Measurements from ENCODE around the gene SLC30A5. TPM values are rescaled to one million over a fixed set of nuclear protein-coding genes. Genes with fewer than 3 reads are reported as not detected.

The SLC30A5 gene
- polyA plus RNA-seq, 2 of the 4 experiments (the other 2 are of a cell fraction) = 51.2 to 74.6 TPM

- WGBS (ENCODE audit: missing lambda C conversion rate) = 87% methylated on average over 3 of the region's 3 CpGs
- no peak overlapping the region for H3K27ac ChIP-seq
- FAIRE-seq (no peak), DNase-seq (ENCODE audit: low read depth in 1 of 2, low spot score in 1 of 2) (no peak), ATAC-seq (no peak)
- no peak overlapping the region for H3K4me3 ChIP-seq
- no peak overlapping the region for H3K4me2 ChIP-seq
- TF ChIP-seq HMGXB4 (CRISPR knock-in tag; IDR thresholded peaks at IDR 0.05; ENCODE audit: borderline replicate concordance) = no peak
- no peak for TF ChIP-seq RNF2 (IDR thresholded peaks at IDR 0.05; ENCODE audit: borderline replicate concordance, low read depth)
- TF ChIP-seq PHF8 (IDR thresholded peaks at IDR 0.05; ENCODE audit: borderline replicate concordance, low read depth) = no peak
- TF ChIP-seq FOSB (CRISPR knock-in tag; IDR thresholded peaks at IDR 0.05) = no peak
- no peak for TF ChIP-seq EP300 (IDR thresholded peaks at IDR 0.05)
- H3K4me1 ChIP-seq = no peaks in the 10 kb centered on the region
- ChIA-PET CTCF (no interaction called here), POLR2A (no interaction called here)
- H3K9me3 ChIP-seq = no peaks in the 10 kb centered on the region
Observed at GRCh38 chr5:69158039-69158438, 64.2 kb downstream of the SLC30A5 start.

GRCh38 chr5:69160651-69161050 is 66.8 kb downstream of the SLC30A5 start:
- Histone ChIP-seq H3K4me1 (no peaks in the 10 kb centered on the region), H3K4me3 (no peak overlapping the region), H3K4me2 (no peak overlapping the region), H3K9me3 (no peaks in the 10 kb centered on the region), H3K27ac (no peak overlapping the region)
- DNase-seq (ENCODE audit: low read depth in 1 of 2, low spot score in 1 of 2) = no peak
- ATAC-seq = no peak
- 93% methylated on average over 16 of the region's 16 CpGs for WGBS (ENCODE audit: missing lambda C conversion rate)
- TF ChIP-seq, protein P1, sequence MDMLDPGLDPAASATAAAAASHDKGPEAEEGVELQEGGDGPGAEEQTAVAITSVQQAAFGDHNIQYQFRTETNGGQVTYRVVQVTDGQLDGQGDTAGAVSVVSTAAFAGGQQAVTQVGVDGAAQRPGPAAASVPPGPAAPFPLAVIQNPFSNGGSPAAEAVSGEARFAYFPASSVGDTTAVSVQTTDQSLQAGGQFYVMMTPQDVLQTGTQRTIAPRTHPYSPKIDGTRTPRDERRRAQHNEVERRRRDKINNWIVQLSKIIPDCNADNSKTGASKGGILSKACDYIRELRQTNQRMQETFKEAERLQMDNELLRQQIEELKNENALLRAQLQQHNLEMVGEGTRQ (IDR thresholded peaks at IDR 0.05) = no peak
- TF ChIP-seq NPAS2 (CRISPR knock-in tag; IDR thresholded peaks at IDR 0.05; ENCODE audit: borderline replicate concordance) (no peak), FOXS1 (CRISPR knock-in tag; IDR thresholded peaks at IDR 0.05) (no peak)
- no peak for FAIRE-seq
- ChIA-PET POLR2A (no interaction called here), CTCF (no interaction called here)

DNA sequence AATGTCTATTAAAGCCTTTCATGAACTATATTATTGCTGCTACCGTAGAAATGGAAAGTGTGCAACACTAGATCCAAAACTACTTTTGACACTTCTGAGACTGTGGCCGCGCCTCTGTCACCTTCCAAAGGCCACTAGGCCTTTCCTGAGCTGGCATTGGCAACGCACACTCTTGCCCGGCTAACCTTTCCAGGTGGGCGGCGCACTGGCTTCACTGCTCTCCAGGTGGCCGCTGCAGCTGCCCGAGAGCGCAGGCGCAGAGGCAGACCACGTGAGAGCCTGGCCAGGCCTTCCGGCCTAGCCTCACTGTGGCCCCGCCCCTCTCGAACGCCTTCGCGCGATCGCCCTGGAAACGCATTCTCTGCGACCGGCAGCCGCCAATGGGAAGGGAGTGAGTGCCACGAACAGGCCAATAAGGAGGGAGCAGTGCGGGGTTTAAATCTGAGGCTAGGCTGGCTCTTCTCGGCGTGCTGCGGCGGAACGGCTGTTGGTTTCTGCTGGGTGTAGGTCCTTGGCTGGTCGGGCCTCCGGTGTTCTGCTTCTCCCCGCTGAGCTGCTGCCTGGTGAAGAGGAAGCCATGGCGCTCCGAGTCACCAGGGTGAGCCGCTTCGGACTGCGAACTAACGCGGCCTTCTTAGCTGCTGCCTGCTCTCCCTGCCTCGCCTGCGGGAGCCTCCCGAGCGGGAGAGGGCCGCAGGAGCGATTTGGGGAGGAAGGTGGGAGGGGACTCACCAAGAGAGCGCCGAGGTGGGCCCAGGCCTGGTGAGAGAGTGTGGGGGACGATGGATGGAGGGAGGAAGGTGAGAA is 73.1 kb downstream of the SLC30A5 start, which contains the start of gene CCNB1:
Gene CCNB1, plus strand, starts transcription at position 465 of the 807 bp plus-strand sequence. Its CDS starts 113 bp downstream, at position 578.
- H3K4me3 ChIP-seq = peak within 1 kb of the TSS; percentile 77
- ChIA-PET POLR2A (interaction anchor here (1.2 kb wide), 1 partner anchor 203 kb away, joined by 5 read pairs; the partner anchor contains the start of genes AK6, RAD17 and TAF9), CTCF (interaction anchor here (0.6 to 3.0 kb wide), 3 partner anchors 21 to 118 kb away, joined by 3 to 16 read pairs (median 5); partner anchors contain the start of gene SLC30A5)
- no peaks in the 10 kb centered on the region for H3K9me3 ChIP-seq
- DNase-seq (ENCODE audit: low read depth in 1 of 2, low spot score in 1 of 2) (peak; percentile 98 to 99), ATAC-seq (peak; percentile 99 to 100), FAIRE-seq (peak; percentile 94)
- peak within 1 kb of the TSS; percentile 85 to 89 for H3K27ac ChIP-seq
- peaks cover 36% of the 10 kb centered on the region for H3K4me1 ChIP-seq
- peak within 1 kb of the TSS; percentile 87 for H3K4me2 ChIP-seq
- 5% methylated on average over 23 of the region's 50 CpGs for WGBS (ENCODE audit: missing lambda C conversion rate)
- TF ChIP-seq, protein P2, sequence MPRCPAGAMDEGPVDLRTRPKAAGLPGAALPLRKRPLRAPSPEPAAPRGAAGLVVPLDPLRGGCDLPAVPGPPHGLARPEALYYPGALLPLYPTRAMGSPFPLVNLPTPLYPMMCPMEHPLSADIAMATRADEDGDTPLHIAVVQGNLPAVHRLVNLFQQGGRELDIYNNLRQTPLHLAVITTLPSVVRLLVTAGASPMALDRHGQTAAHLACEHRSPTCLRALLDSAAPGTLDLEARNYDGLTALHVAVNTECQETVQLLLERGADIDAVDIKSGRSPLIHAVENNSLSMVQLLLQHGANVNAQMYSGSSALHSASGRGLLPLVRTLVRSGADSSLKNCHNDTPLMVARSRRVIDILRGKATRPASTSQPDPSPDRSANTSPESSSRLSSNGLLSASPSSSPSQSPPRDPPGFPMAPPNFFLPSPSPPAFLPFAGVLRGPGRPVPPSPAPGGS (IDR thresholded peaks at IDR 0.05) = 0 out of 3 replicates have a peak, but pooled peaks have one; percentile 50
- TF ChIP-seq KDM5A (IDR thresholded peaks at IDR 0.05) = peak; percentile 72
- TF ChIP-seq ATOH8 (CRISPR knock-in tag; IDR thresholded peaks at IDR 0.05; ENCODE audit: low read depth) = no peak
- TF ChIP-seq CBX2 (IDR thresholded peaks at IDR 0.05; ENCODE audit: borderline replicate concordance, low read depth) = no peak
- peak; percentile 55 to 72; a peak in 2 of 5 replicates for TF ChIP-seq JUN (IDR thresholded peaks at IDR 0.05)
- no peak for TF ChIP-seq ZSCAN20 (CRISPR knock-in tag; IDR thresholded peaks at IDR 0.05)
- no peak for TF ChIP-seq HOXB5 (CRISPR knock-in tag; IDR thresholded peaks at IDR 0.05)
- peak; percentile 46; the same call in 1 of the 2 replicates for TF ChIP-seq PHF8 (IDR thresholded peaks at IDR 0.05; ENCODE audit: borderline replicate concordance, low read depth)
- TF ChIP-seq, protein P3, sequence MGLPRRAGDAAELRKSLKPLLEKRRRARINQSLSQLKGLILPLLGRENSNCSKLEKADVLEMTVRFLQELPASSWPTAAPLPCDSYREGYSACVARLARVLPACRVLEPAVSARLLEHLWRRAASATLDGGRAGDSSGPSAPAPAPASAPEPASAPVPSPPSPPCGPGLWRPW (IDR thresholded peaks at IDR 0.05) = no peak
- TF ChIP-seq HOXA7 (CRISPR knock-in tag; IDR thresholded peaks at IDR 0.05) = no peak
- TF ChIP-seq EP300 (IDR thresholded peaks at IDR 0.05) = no peak
- no peak for TF ChIP-seq BHLHE40 (IDR thresholded peaks at IDR 0.05; ENCODE audit: low read depth, low read length)
- no peak for TF ChIP-seq TP53 (CRISPR knock-in tag; IDR thresholded peaks at IDR 0.05)
- TF ChIP-seq ELK1 (IDR thresholded peaks at IDR 0.05; ENCODE audit: low read depth, low read length) = no peak

All from A549 (cell line).